Mammary epithelial cell (primary cell): ENCODE measurements around the gene INVS.

ENCODE experiments used
- EZH2 ChIP-seq: IDR thresholded peaks from 2 replicates; pipeline ENCODE4 v1.6.1; 2012; ENCODE audit warnings: low read length, inconsistent platforms, borderline replicate concordance
- TF ChIP-seq, protein P1 (sequence below), 2 donors: IDR thresholded peaks in 1 of 2; conservative IDR thresholded peaks in 1 of 2; 2 replicates each; pipeline ENCODE4 v1.5.1; 2011 to 2012; ENCODE audit warnings: inconsistent platforms in 2 of 2, low read length in 2 of 2, mild to moderate bottlenecking in 2 of 2, control low read depth in 1 of 2, low read depth in 1 of 2; ENCODE audit not compliant: insufficient read depth in 1 of 2; ENCODE audit errors: extremely low read depth in 1 of 2

DNA sequence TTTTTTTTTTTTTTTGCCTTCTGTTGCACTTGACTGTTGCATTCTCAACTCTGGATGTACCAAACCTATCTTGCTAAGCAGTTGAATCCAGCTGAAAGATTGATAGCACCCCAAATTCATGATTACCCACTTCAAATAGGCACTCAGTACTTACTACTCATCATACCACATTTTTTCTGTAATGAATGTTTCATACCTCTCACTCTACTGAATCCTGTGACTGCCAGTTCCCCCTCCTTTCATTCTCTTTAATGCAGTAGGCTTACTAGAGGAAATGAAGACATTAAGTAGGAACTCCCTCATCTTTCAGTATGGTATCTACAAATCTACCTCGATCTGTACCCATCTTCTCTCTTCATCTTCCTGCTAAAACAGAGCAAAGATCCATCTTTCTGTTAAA is 6.8 kb downstream of the INVS start:
- TF ChIP-seq, protein P1, sequence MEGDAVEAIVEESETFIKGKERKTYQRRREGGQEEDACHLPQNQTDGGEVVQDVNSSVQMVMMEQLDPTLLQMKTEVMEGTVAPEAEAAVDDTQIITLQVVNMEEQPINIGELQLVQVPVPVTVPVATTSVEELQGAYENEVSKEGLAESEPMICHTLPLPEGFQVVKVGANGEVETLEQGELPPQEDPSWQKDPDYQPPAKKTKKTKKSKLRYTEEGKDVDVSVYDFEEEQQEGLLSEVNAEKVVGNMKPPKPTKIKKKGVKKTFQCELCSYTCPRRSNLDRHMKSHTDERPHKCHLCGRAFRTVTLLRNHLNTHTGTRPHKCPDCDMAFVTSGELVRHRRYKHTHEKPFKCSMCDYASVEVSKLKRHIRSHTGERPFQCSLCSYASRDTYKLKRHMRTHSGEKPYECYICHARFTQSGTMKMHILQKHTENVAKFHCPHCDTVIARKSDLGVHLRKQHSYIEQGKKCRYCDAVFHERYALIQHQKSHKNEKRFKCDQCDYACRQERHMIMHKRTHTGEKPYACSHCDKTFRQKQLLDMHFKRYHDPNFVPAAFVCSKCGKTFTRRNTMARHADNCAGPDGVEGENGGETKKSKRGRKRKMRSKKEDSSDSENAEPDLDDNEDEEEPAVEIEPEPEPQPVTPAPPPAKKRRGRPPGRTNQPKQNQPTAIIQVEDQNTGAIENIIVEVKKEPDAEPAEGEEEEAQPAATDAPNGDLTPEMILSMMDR (conservative IDR thresholded peaks at IDR 0.05 in 1 of 2, IDR thresholded peaks at IDR 0.05 in 1 of 2; ENCODE audit: extremely low read depth in 1 of 2, insufficient read depth in 1 of 2, low read depth in 1 of 2, low read length in 2 of 2): no peak
- TF ChIP-seq EZH2: no peak
